ENCODE data around the gene TBC1D21. TPM values are rescaled to one million over a fixed set of nuclear protein-coding genes. Genes with fewer than 3 reads are reported as not detected.

The TBC1D21 gene
- total RNA-seq, 4 donors from 2014 or later: not detected

- no peak for DNase-seq
- no peaks in the 10 kb centered on the region for H3K36me3 ChIP-seq
- H3K4me1 ChIP-seq: peaks cover 13 to 17% of the 10 kb centered on the region in 2 donors
- no peak overlapping the region for H3K4me3 ChIP-seq
- no peaks in the 10 kb centered on the region for H3K9me3 ChIP-seq
- intact Hi-C loops (cut with DNase I; ENCODE audit: low total_unique reads): no loop called here
- ATAC-seq: no peak
- peaks cover 0 to 4% (median 0%) of the 10 kb centered on the region in 3 donors for H3K27me3 ChIP-seq
- in situ Hi-C loops (cut with MboI; ENCODE audit: low sequenced_read_pairs in 4 of 4): no loop called here
- TF ChIP-seq POLR2A (IDR thresholded peaks at IDR 0.05): no peak
- no peak for TF ChIP-seq CTCF (IDR thresholded peaks at IDR 0.05 in 4 of 5, conservative IDR thresholded peaks at IDR 0.05 in 1 of 5)
- no peak overlapping the region for H3K27ac ChIP-seq
Measured at GRCh38 chr15:73841756-73842725, 31.3 kb upstream of the TBC1D21 start.

GRCh38 chr15:73843787-73844186, 29.6 kb upstream of the TBC1D21 start:
- Histone ChIP-seq H3K27ac (no peak overlapping the region), H3K36me3 (no peaks in the 10 kb centered on the region), H3K4me3 (no peak overlapping the region), H3K9me3 (no peaks in the 10 kb centered on the region), H3K4me1 (peaks cover 6 to 8% of the 10 kb centered on the region in 2 donors), H3K27me3 (peaks cover 0 to 4% (median 0%) of the 10 kb centered on the region in 3 donors)
- in situ Hi-C loops (cut with MboI; ENCODE audit: low sequenced_read_pairs in 4 of 4): no loop called here
- ATAC-seq: no peak
- intact Hi-C loops (cut with DNase I; ENCODE audit: low total_unique reads): no loop called here
- no peak for DNase-seq
- TF ChIP-seq CTCF (IDR thresholded peaks at IDR 0.05 in 4 of 5, conservative IDR thresholded peaks at IDR 0.05 in 1 of 5) (no peak), POLR2A (IDR thresholded peaks at IDR 0.05) (no peak)

- intact Hi-C loops (cut with DNase I; ENCODE audit: low total_unique reads): no loop called here
- no peaks in the 10 kb centered on the region for H3K36me3 ChIP-seq
- TF ChIP-seq POLR2A (IDR thresholded peaks at IDR 0.05) (no peak), CTCF (IDR thresholded peaks at IDR 0.05 in 4 of 5, conservative IDR thresholded peaks at IDR 0.05 in 1 of 5) (no peak)
- DNase-seq: no peak
- no peaks in the 10 kb centered on the region for H3K9me3 ChIP-seq
- in situ Hi-C loops (cut with MboI; ENCODE audit: low sequenced_read_pairs in 4 of 4): no loop called here
- H3K27ac ChIP-seq: no peak overlapping the region
- no peak overlapping the region for H3K4me3 ChIP-seq
- no peak for ATAC-seq
- peaks cover 0 to 2% of the 10 kb centered on the region in 2 donors for H3K4me1 ChIP-seq
- peaks cover 0 to 4% (median 0%) of the 10 kb centered on the region in 3 donors for H3K27me3 ChIP-seq
Measured at GRCh38 chr15:73844356-73844755, 29.0 kb upstream of the TBC1D21 start.

GRCh38 chr15:73845507-73845906, 27.9 kb upstream of the TBC1D21 start:
- no peak overlapping the region for H3K4me3 ChIP-seq
- DNase-seq: no peak
- TF ChIP-seq CTCF (IDR thresholded peaks at IDR 0.05 in 4 of 5, conservative IDR thresholded peaks at IDR 0.05 in 1 of 5) (no peak), POLR2A (IDR thresholded peaks at IDR 0.05) (no peak)
- ATAC-seq: peak; percentile 49 to 63
- intact Hi-C loops (cut with DNase I; ENCODE audit: low total_unique reads): no loop called here
- H3K36me3 ChIP-seq: no peaks in the 10 kb centered on the region
- H3K9me3 ChIP-seq: no peaks in the 10 kb centered on the region
- in situ Hi-C loops (cut with MboI; ENCODE audit: low sequenced_read_pairs in 4 of 4): no loop called here
- H3K27ac ChIP-seq: no peak overlapping the region
- H3K27me3 ChIP-seq: peaks cover 0 to 4% (median 0%) of the 10 kb centered on the region in 3 donors
- H3K4me1 ChIP-seq: no peaks in the 10 kb centered on the region

Data from gastrocnemius medialis (tissue), 4 donors.